ENCODE measurements around the gene SLC25A41.
"Not testable (repeated sequence)": the region's sequence is repeated elsewhere in the genome, so short reads cannot be mapped to it uniquely, and the experiment has no call there.

The SLC25A41 gene

DNA sequence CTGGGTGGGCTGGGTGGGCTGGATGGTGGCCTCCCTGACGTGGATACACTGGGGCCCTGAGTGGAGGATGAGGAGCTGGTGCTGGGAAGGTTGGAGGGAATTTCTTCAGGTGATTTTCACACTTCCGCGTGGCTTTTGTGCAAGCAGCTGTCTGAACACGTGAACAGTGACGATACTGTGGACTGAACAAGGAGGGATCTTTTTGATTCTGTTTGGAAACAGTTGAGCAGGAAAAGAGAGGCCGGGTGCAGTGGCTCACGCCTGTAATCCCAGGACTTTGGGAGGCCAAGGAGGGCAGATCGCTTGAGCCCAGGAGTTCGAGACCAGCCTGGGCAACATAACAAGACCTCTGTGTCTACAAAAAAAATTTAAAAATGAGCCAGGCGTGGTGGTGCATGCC lies 31.5 kb downstream of the SLC25A41 start:
- no peak overlapping the region for H4K8ac ChIP-seq (ENCODE audit: low read depth, low read length)
- no peak overlapping the region for H3K4ac ChIP-seq (ENCODE audit: low read depth, low read length)
- no peaks in the 10 kb centered on the region for H3K4me1 ChIP-seq (ENCODE audit: control insufficient read depth, low read depth, low read length)
- H3K79me1 ChIP-seq (ENCODE audit: low read length) = no peaks in the 10 kb centered on the region
- no peaks in the 10 kb centered on the region for H3K27me3 ChIP-seq (ENCODE audit: insufficient read depth, low read length, poor library complexity)
- no peak overlapping the region for H2BK15ac ChIP-seq (replicated peaks; ENCODE audit: low read depth)
- no peak overlapping the region for H3K27ac ChIP-seq (ENCODE audit: low read depth, low read length)
- H3K18ac ChIP-seq (ENCODE audit: low read length) = no peak overlapping the region
- no peak overlapping the region for H3K56ac ChIP-seq (ENCODE audit: low read length)
- no peak overlapping the region for H4K5ac ChIP-seq (ENCODE audit: low read length)
- no peaks in the 10 kb centered on the region for H3K36me3 ChIP-seq (ENCODE audit: control insufficient read depth, insufficient read depth, low read length)
- no peak overlapping the region for H2AK5ac ChIP-seq (ENCODE audit: low read length)
- H3K79me2 ChIP-seq (ENCODE audit: control insufficient read depth, insufficient read depth, low read length) = no peaks in the 10 kb centered on the region
- H2BK5ac ChIP-seq (ENCODE audit: low read length) = no peak overlapping the region
- H3K4me2 ChIP-seq (ENCODE audit: low read length) = no peak overlapping the region
- WGBS (ENCODE audit: extremely low coverage, insufficient coverage, low lambda C conversion rate) = no CpG with 5 or more reads among the region's 10 CpGs
- H3K4me3 ChIP-seq (ENCODE audit: low read length) = no peak overlapping the region
- no peak overlapping the region for H3K9ac ChIP-seq (ENCODE audit: low read length)
- no peak overlapping the region for H2BK120ac ChIP-seq (ENCODE audit: low read depth, low read length)
- no peak overlapping the region for H3K23ac ChIP-seq (ENCODE audit: low read length)
- DNase-seq = no peak

DNA sequence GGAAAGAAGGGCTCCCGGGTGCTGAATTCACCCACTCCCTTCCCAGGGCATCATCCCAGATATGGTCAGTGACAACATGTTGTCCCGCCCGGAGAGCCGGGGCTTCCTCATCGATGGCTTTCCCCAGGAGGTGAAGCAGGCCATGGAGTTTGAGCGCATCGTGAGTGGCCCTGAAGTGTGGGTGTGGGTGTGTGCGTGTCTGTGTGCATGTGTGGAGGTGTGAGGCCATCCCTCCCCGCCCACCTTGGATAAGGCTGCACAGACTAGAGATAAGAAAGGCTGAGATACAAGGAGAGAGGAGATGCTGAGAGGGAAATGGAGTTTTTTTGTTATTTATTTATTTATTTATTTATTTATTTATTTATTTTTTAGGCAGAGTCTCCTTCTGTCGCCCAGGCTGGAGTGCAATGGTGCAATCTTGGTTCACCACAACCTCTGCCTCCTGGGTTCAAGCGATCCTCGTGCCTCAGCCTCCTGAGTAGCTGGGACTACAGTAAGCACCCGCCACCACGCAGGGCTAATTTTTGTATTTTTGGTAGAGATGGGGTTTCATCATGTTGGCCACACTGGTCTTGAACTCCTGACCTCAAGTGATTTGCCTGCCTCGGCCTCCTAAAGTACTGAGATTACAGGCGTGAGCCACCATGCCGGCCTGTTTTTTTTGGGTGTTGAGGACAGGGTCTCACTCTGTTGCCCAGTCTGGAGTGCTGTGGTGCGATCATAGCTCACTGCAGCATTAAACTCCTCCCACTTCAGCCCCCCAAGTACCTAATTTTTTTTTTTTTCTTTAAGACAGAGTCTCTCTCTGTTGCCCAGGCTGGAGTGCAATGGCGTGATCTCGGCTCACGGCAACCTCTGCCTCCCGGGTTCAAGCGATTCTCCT lies 33.3 kb downstream of the SLC25A41 start:
- not testable (repeated sequence) for DNase-seq

DNA sequence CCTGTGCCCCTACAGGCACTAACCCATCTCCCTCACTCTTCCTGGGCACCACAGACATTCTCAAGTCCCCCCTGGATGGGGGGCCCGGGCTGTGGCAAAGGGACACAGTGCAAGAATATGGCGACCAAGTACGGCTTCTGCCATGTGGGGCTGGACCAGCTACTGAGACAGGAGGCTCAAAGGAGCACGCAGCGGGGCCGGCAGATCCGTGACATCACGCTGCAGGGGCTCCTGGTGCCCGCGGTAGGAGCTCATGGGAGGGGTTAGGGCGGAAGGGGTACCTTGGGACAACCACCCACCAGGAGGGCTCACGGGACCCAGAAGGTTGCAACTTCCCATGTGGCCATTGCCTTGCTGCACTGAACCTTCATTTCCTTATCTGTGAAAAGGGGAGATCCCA lies 37.3 kb downstream of the SLC25A41 start:
- H3K4me2 ChIP-seq (ENCODE audit: low read length) = no peak overlapping the region
- H2BK5ac ChIP-seq (ENCODE audit: low read length) = no peak overlapping the region
- no peak overlapping the region for H2AK5ac ChIP-seq (ENCODE audit: low read length)
- no peaks in the 10 kb centered on the region for H3K27me3 ChIP-seq (ENCODE audit: insufficient read depth, low read length, poor library complexity)
- no peak overlapping the region for H3K23ac ChIP-seq (ENCODE audit: low read length)
- DNase-seq = no peak
- no peak overlapping the region for H4K8ac ChIP-seq (ENCODE audit: low read depth, low read length)
- H3K27ac ChIP-seq (ENCODE audit: low read depth, low read length) = no peak overlapping the region
- peaks cover 4% of the 10 kb centered on the region for H3K4me1 ChIP-seq (ENCODE audit: control insufficient read depth, low read depth, low read length)
- H2BK120ac ChIP-seq (ENCODE audit: low read depth, low read length) = no peak overlapping the region
- H3K56ac ChIP-seq (ENCODE audit: low read length) = no peak overlapping the region
- H3K79me2 ChIP-seq (ENCODE audit: control insufficient read depth, insufficient read depth, low read length) = peaks cover 14% of the 10 kb centered on the region
- H2BK15ac ChIP-seq (replicated peaks; ENCODE audit: low read depth) = no peak overlapping the region
- peaks cover 11% of the 10 kb centered on the region for H3K79me1 ChIP-seq (ENCODE audit: low read length)
- H3K9ac ChIP-seq (ENCODE audit: low read length) = no peak overlapping the region
- H3K36me3 ChIP-seq (ENCODE audit: control insufficient read depth, insufficient read depth, low read length) = no peaks in the 10 kb centered on the region
- no peak overlapping the region for H3K18ac ChIP-seq (ENCODE audit: low read length)
- no CpG with 5 or more reads among the region's 12 CpGs for WGBS (ENCODE audit: extremely low coverage, insufficient coverage, low lambda C conversion rate)
- no peak overlapping the region for H4K5ac ChIP-seq (ENCODE audit: low read length)
- no peak overlapping the region for H3K4me3 ChIP-seq (ENCODE audit: low read length)
- no peak overlapping the region for H3K4ac ChIP-seq (ENCODE audit: low read depth, low read length)

More for the DNA sequence above, 33.3 kb downstream of the SLC25A41 start:
- not testable (repeated sequence) for H3K27me3 ChIP-seq (ENCODE audit: insufficient read depth, low read length, poor library complexity); H3K4me1 ChIP-seq (ENCODE audit: control insufficient read depth, low read depth, low read length); H4K8ac ChIP-seq (ENCODE audit: low read depth, low read length); H3K18ac ChIP-seq (ENCODE audit: low read length); H3K4ac ChIP-seq (ENCODE audit: low read depth, low read length); H3K56ac ChIP-seq (ENCODE audit: low read length); H3K4me2 ChIP-seq (ENCODE audit: low read length); H3K27ac ChIP-seq (ENCODE audit: low read depth, low read length); H3K23ac ChIP-seq (ENCODE audit: low read length); H3K36me3 ChIP-seq (ENCODE audit: control insufficient read depth, insufficient read depth, low read length); H2BK120ac ChIP-seq (ENCODE audit: low read depth, low read length); H3K79me1 ChIP-seq (ENCODE audit: low read length); H4K5ac ChIP-seq (ENCODE audit: low read length); H3K9ac ChIP-seq (ENCODE audit: low read length); H3K4me3 ChIP-seq (ENCODE audit: low read length); H3K79me2 ChIP-seq (ENCODE audit: control insufficient read depth, insufficient read depth, low read length); H2BK15ac ChIP-seq (replicated peaks; ENCODE audit: low read depth); H2BK5ac ChIP-seq (ENCODE audit: low read length); H2AK5ac ChIP-seq (ENCODE audit: low read length)
- WGBS (ENCODE audit: extremely low coverage, insufficient coverage, low lambda C conversion rate) = no CpG with 5 or more reads among the region's 23 CpGs

DNA sequence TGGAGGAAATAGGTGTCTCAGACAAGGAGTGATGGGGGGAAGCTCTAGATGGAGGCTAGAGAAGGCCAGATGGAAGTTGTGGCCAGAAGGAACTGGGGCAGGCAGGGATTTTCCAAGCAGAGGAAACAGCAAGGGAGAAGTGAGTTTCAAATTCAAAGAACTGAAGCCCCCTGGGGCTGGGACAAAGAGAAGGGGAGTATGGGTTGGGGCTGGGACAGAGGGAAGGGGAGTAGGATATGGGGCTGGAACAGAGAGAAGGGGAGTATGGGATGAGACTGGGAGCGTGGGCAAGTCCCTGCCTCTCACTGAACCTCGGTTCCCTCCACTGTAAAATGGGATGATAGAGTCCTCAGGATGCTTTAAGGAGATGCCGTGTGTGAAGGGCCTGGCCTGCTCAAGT lies 38.7 kb downstream of the SLC25A41 start:
- H3K4me3 ChIP-seq (ENCODE audit: low read length) = no peak overlapping the region
- peaks cover 16% of the 10 kb centered on the region for H3K79me2 ChIP-seq (ENCODE audit: control insufficient read depth, insufficient read depth, low read length)
- no peak overlapping the region for H2AK5ac ChIP-seq (ENCODE audit: low read length)
- H2BK15ac ChIP-seq (replicated peaks; ENCODE audit: low read depth) = no peak overlapping the region
- H3K79me1 ChIP-seq (ENCODE audit: low read length) = peaks cover 14% of the 10 kb centered on the region
- H3K27ac ChIP-seq (ENCODE audit: low read depth, low read length) = no peak overlapping the region
- DNase-seq = no peak
- H3K56ac ChIP-seq (ENCODE audit: low read length) = no peak overlapping the region
- H3K27me3 ChIP-seq (ENCODE audit: insufficient read depth, low read length, poor library complexity) = no peaks in the 10 kb centered on the region
- no peak overlapping the region for H4K8ac ChIP-seq (ENCODE audit: low read depth, low read length)
- no peak overlapping the region for H2BK5ac ChIP-seq (ENCODE audit: low read length)
- H3K36me3 ChIP-seq (ENCODE audit: control insufficient read depth, insufficient read depth, low read length) = peaks cover 2% of the 10 kb centered on the region
- no peak overlapping the region for H2BK120ac ChIP-seq (ENCODE audit: low read depth, low read length)
- no peak overlapping the region for H3K18ac ChIP-seq (ENCODE audit: low read length)
- no peak overlapping the region for H4K5ac ChIP-seq (ENCODE audit: low read length)
- peaks cover 4% of the 10 kb centered on the region for H3K4me1 ChIP-seq (ENCODE audit: control insufficient read depth, low read depth, low read length)
- no CpG with 5 or more reads among the region's 3 CpGs for WGBS (ENCODE audit: extremely low coverage, insufficient coverage, low lambda C conversion rate)
- no peak overlapping the region for H3K4ac ChIP-seq (ENCODE audit: low read depth, low read length)
- no peak overlapping the region for H3K23ac ChIP-seq (ENCODE audit: low read length)
- H3K9ac ChIP-seq (ENCODE audit: low read length) = no peak overlapping the region
- H3K4me2 ChIP-seq (ENCODE audit: low read length) = no peak overlapping the region

DNA sequence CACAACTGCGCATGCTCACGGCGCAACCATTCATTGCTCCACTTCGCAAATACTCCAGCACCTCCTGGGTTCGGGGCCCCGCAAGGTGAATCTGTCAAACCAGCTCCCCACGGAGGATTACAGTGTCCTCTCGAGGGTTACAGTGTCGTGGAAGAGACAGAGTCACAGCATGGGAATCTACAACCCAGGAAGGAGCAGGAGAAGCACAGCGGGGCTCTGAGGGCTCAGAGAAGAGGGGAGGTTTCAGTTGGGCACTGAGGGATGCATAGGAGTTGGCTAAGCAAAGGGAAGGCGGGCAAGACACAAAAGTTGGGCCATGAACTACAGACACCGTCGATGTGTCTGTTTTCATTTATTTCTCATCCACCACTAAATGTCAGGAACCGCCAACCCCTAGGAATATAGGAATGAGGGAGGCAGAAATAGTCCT lies 39.6 kb downstream of the SLC25A41 start:
- Histone ChIP-seq H2BK15ac (replicated peaks; ENCODE audit: low read depth) (no peak overlapping the region), H3K4me1 (ENCODE audit: control insufficient read depth, low read depth, low read length) (peaks cover 4% of the 10 kb centered on the region), H3K18ac (ENCODE audit: low read length) (no peak overlapping the region), H3K9ac (ENCODE audit: low read length) (peak overlapping the region; percentile 97), H2AK5ac (ENCODE audit: low read length) (no peak overlapping the region), H3K4me2 (ENCODE audit: low read length) (peak overlapping the region; percentile 70), H3K79me1 (ENCODE audit: low read length) (peaks cover 14% of the 10 kb centered on the region), H2BK120ac (ENCODE audit: low read depth, low read length) (no peak overlapping the region), H3K27me3 (ENCODE audit: insufficient read depth, low read length, poor library complexity) (no peaks in the 10 kb centered on the region), H3K56ac (ENCODE audit: low read length) (peak overlapping the region; percentile 97), H3K27ac (ENCODE audit: low read depth, low read length) (peak overlapping the region; percentile 79), H3K36me3 (ENCODE audit: control insufficient read depth, insufficient read depth, low read length) (peaks cover 2% of the 10 kb centered on the region), H4K8ac (ENCODE audit: low read depth, low read length) (no peak overlapping the region), H2BK5ac (ENCODE audit: low read length) (no peak overlapping the region), H3K23ac (ENCODE audit: low read length) (no peak overlapping the region), H3K4me3 (ENCODE audit: low read length) (peak overlapping the region; percentile 48), H3K79me2 (ENCODE audit: control insufficient read depth, insufficient read depth, low read length) (peaks cover 16% of the 10 kb centered on the region), H3K4ac (ENCODE audit: low read depth, low read length) (no peak overlapping the region), H4K5ac (ENCODE audit: low read length) (no peak overlapping the region)
- no peak for DNase-seq
- WGBS (ENCODE audit: extremely low coverage, insufficient coverage, low lambda C conversion rate) = no CpG with 5 or more reads among the region's 14 CpGs

All from mesendoderm (in vitro differentiated cells).